Daoy (cell line): ENCODE data around the gene NR2F6. TPM values are rescaled to one million over a fixed set of nuclear protein-coding genes. Genes with fewer than 3 reads are reported as not detected.

Experiments used
- DNase-seq: peaks from one replicate; pipeline ENCODE4 v3.0.0-alpha.2; 2015; ENCODE audit warnings: low read depth
- total RNA-seq: library from RNA; depleted of rRNA; stranded (reverse); fragments of >200 nt; shearing (Covaris generic); gene quantifications from 2 replicates; pipeline ENCODE4 v1.2.3, GENCODE V29; 2014

Gene NR2F6
- total RNA-seq, 1 experiment from 2014 or later = 44.5 TPM

GRCh38 chr19:17240062-17240752 is 5.5 kb downstream of the NR2F6 start:
- no peak for DNase-seq

- DNase-seq = no peak
Observed at GRCh38 chr19:17237747-17238706, 7.7 kb downstream of the NR2F6 start.

- no peak for DNase-seq
Observed at GRCh38 chr19:17236811-17237543, 8.7 kb downstream of the NR2F6 start.

GRCh38 chr19:17235971-17236777 is 9.5 kb downstream of the NR2F6 start:
- peak; percentile 66 for DNase-seq

GRCh38 chr19:17235300-17235970 is 10.3 kb downstream of the NR2F6 start:
- DNase-seq = peak; percentile 82

- peak; percentile 72 for DNase-seq
Observed at GRCh38 chr19:17234911-17235299, 10.8 kb downstream of the NR2F6 start.

- no peak for DNase-seq
Observed at GRCh38 chr19:17232258-17232657, 13.5 kb downstream of the NR2F6 start.

- no peak for DNase-seq
Observed at GRCh38 chr19:17229890-17230289, 15.8 kb downstream of the NR2F6 start.

GRCh38 chr19:17227798-17228367 is 17.8 kb downstream of the NR2F6 start:
- no peak for DNase-seq

GRCh38 chr19:17226002-17226933 is 19.5 kb downstream of the NR2F6 start, which contains the start of gene OCEL1:
TSS of gene OCEL1 (plus strand) at chr19:17226226. CDS start at chr19:17226248, 22 bp downstream.
- peak; percentile 99 for DNase-seq

GRCh38 chr19:17225053-17225452 is 20.7 kb downstream of the NR2F6 start:
- no peak for DNase-seq

GRCh38 chr19:17220207-17220758 is 25.4 kb downstream of the NR2F6 start:
- peak; percentile 89 for DNase-seq

- DNase-seq = no peak
Observed at GRCh38 chr19:17219286-17219685, 26.4 kb downstream of the NR2F6 start.

GRCh38 chr19:17216058-17216670 is 29.6 kb downstream of the NR2F6 start:
- no peak for DNase-seq

- DNase-seq = peak; percentile 94
Observed at GRCh38 chr19:17215127-17215971, 30.4 kb downstream of the NR2F6 start, which contains the start of gene USE1. TSS of gene USE1 (plus strand) at chr19:17215357. CDS start at chr19:17215406, 49 bp downstream.

GRCh38 chr19:17214508-17215126 is 31.1 kb downstream of the NR2F6 start:
- no peak for DNase-seq

GRCh38 chr19:17213334-17213733 is 32.4 kb downstream of the NR2F6 start:
- no peak for DNase-seq
